ENCODE results near the gene ID1.
A peak's percentile ranks its signal among the peaks of the same experiment; 100 is the strongest.
"Not testable (repeated sequence)": the region's sequence is repeated elsewhere in the genome, so short reads cannot be mapped to it uniquely, and the experiment has no call there.

The ID1 gene

GRCh38 chr20:31572701-31573554 is 32.2 kb upstream of the ID1 start:
- Histone ChIP-seq H3K4me3 (peak overlapping the region; percentile 71), H3K4me2 (peak overlapping the region; percentile 84), H3K9ac (peak overlapping the region; percentile 82), H3K36me3 (peaks cover 31% of the 10 kb centered on the region), H3K9me3 (no peaks in the 10 kb centered on the region), H3K27ac (peak overlapping the region; percentile 83), H4K20me1 (peaks cover 22% of the 10 kb centered on the region), H3K27me3 (no peaks in the 10 kb centered on the region), H3K4me1 (peaks cover 21% of the 10 kb centered on the region)
- no peak for TF ChIP-seq Cebpa-rat (IDR thresholded peaks at IDR 0.05)

DNA sequence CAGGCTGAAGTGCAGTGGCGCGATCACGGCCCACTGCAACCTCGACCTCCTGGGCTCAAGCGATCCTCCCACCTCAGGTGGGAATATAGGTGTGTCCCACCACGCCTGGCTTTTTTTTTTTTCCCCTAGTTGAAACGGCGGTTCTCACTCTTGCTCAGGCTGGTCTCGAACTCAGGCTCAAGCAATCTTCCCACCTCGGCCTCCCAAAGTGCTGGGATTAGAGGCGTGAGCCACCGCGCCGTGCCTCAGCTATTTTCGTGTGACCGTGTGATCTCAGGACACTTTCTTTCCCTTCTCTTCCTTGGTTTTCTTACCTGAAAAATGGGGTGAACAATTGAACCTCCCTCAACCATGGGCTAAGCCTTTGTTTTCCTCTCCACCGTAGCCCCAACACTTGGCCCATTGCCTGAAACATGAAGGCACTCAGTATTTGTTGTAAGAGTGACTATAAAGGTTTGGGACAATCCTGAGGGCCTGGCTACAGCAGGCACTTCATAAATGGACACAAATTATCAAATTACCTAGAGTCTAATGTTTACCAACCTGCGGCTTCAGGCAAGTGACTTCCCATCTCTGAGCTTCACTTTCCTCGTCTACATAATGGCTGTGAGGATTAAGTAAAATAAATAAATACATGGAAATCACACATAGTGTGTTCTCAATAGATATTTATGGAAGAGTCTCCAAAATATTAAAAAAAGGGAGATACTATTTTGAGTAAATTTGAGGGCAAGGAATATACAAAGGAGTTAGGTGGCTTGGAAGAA is 31.4 kb upstream of the ID1 start:
- Histone ChIP-seq H3K4me1 (peaks cover 15% of the 10 kb centered on the region), H3K27me3 (no peaks in the 10 kb centered on the region)

GRCh38 chr20:31574986-31575385 is 30.1 kb upstream of the ID1 start:
- H3K27me3 ChIP-seq, H3K27ac ChIP-seq, H3K9ac ChIP-seq, H3K4me2 ChIP-seq, H3K9me3 ChIP-seq, H3K4me3 ChIP-seq, H4K20me1 ChIP-seq: not testable (repeated sequence)
- Histone ChIP-seq H3K4me1 (peaks cover 15% of the 10 kb centered on the region), H3K36me3 (peaks cover 10% of the 10 kb centered on the region)

More for the DNA sequence above, 31.4 kb upstream of the ID1 start:
- H3K9ac ChIP-seq, result peak overlapping the region; percentile 82
- peaks cover 6% of the 10 kb centered on the region; the same call in 1 of the 2 replicates for H3K9me3 ChIP-seq
- peak overlapping the region; percentile 84 for H3K4me2 ChIP-seq
- peaks cover 23% of the 10 kb centered on the region for H3K36me3 ChIP-seq
- H4K20me1 ChIP-seq, result peaks cover 14% of the 10 kb centered on the region
- H3K27ac ChIP-seq, result peak overlapping the region; percentile 28; the same call in 1 of the 2 replicates
- no peak for TF ChIP-seq Cebpa-rat (IDR thresholded peaks at IDR 0.05)
- H3K4me3 ChIP-seq, result peak overlapping the region; percentile 71

DNA sequence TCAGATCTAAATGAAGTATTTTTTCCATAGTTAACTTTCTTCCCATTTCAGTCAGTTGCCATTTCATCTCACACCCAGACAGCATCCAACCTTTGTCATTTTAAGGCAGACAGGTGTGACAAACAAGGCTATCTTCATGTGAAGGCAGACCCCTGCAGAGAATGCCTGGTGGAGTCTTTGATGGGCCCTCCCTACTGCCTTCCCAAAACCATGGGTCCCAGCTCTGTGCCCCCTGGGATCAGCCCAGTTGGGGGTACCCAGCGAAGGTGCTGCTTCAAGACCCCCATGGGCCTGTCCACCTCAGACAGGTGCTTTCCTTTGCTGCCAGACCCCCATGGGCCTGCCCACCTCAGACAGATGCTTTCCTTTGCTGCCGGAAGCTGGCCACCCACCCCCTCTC is 28.3 kb upstream of the ID1 start:
- H4K20me1 ChIP-seq, result no peaks in the 10 kb centered on the region
- no peak for TF ChIP-seq Cebpa-rat (IDR thresholded peaks at IDR 0.05)
- H3K4me1 ChIP-seq, result peaks cover 15% of the 10 kb centered on the region
- no peaks in the 10 kb centered on the region for H3K27me3 ChIP-seq
- no peak overlapping the region for H3K4me3 ChIP-seq
- H3K4me2 ChIP-seq, result no peak overlapping the region
- no peak overlapping the region for H3K9ac ChIP-seq
- H3K9me3 ChIP-seq, result peaks cover 6% of the 10 kb centered on the region; the same call in 1 of the 2 replicates
- H3K36me3 ChIP-seq, result no peaks in the 10 kb centered on the region
- no peak overlapping the region for H3K27ac ChIP-seq

GRCh38 chr20:31577194-31577593 is 27.9 kb upstream of the ID1 start:
- Histone ChIP-seq H3K27ac (no peak overlapping the region), H3K4me2 (no peak overlapping the region), H3K9ac (no peak overlapping the region), H3K4me3 (no peak overlapping the region), H3K36me3 (no peaks in the 10 kb centered on the region), H4K20me1 (no peaks in the 10 kb centered on the region), H3K9me3 (peaks cover 6% of the 10 kb centered on the region; the same call in 1 of the 2 replicates), H3K4me1 (peaks cover 13% of the 10 kb centered on the region), H3K27me3 (no peaks in the 10 kb centered on the region)
- TF ChIP-seq Cebpa-rat (IDR thresholded peaks at IDR 0.05), result no peak

- no peak for TF ChIP-seq Cebpa-rat (IDR thresholded peaks at IDR 0.05)
- Histone ChIP-seq H3K4me2 (no peak overlapping the region), H3K9ac (no peak overlapping the region)
Measured at GRCh38 chr20:31578448-31579138, 26.5 kb upstream of the ID1 start.

DNA sequence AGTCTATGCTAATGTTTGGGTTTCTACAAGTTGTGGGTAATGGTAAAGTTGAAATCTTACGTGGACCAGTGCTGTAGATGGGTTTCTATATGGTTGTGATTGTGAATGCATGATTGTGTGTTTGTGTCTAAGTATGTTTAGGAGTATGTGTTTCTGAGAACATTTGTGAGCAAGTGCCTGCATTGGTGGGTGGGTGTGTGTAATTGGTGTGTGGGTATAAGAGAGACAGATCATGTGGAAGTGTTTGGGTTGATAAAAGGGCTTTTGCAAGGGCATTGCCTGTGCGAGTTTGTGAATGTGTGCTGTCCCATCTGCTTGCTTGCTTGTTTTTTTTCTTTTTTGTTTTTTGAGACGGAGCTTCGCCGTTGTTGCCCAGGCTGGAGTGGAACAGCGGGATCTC is 25.8 kb upstream of the ID1 start:
- no peak overlapping the region for H3K4me3 ChIP-seq
- no peak overlapping the region for H3K9ac ChIP-seq
- H3K27ac ChIP-seq, result no peak overlapping the region
- H3K27me3 ChIP-seq, result no peaks in the 10 kb centered on the region
- H3K4me1 ChIP-seq, result no peaks in the 10 kb centered on the region
- H3K4me2 ChIP-seq, result no peak overlapping the region
- no peaks in the 10 kb centered on the region for H3K36me3 ChIP-seq
- peaks cover 6% of the 10 kb centered on the region; the same call in 1 of the 2 replicates for H3K9me3 ChIP-seq
- no peaks in the 10 kb centered on the region for H4K20me1 ChIP-seq
- TF ChIP-seq Cebpa-rat (IDR thresholded peaks at IDR 0.05), result no peak

More at GRCh38 chr20:31578448-31579138, 26.5 kb upstream of the ID1 start:
- peaks cover 4% of the 10 kb centered on the region for H3K4me1 ChIP-seq
- no peak overlapping the region for H3K4me3 ChIP-seq
- H3K9me3 ChIP-seq, result peaks cover 6% of the 10 kb centered on the region; the same call in 1 of the 2 replicates
- no peaks in the 10 kb centered on the region for H4K20me1 ChIP-seq
- H3K27me3 ChIP-seq, result no peaks in the 10 kb centered on the region
- no peak overlapping the region for H3K27ac ChIP-seq
- H3K36me3 ChIP-seq, result no peaks in the 10 kb centered on the region

DNA sequence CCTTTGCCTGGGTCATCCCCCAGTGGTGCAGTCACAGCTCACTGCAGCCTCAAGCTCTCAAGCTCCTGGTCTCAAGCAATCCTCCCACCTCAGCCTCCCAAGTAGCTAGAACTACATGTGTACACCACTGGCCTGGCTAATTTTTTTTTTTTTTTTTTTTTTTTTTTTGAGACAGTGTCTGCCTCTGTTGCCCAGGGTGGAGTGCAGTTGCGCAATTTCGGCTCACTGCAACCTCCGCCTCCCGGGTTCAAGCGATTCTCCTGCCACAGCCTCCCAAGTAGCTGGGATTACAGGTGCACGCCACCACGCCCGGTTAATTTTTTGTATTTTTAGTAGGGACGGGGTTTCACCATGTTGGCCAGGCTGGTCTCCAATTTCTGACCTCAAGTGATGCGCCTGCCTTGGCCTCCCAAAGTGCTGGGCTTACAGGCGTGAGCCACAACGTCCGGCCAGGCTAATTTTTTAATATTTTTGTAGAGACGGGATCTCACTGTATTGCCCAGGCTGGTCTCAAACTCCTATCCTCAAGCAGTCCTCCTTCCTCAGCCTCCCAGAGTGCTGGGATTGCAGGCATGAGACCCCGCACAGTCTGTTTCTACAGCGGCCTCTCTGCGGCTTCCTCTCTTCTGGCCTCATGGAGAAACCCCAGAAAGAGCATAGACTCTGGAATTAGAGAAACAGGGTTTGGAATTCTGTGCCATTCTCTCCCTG is 25.0 kb upstream of the ID1 start:
- H3K4me3 ChIP-seq, H3K9me3 ChIP-seq, H3K27me3 ChIP-seq, H3K4me1 ChIP-seq, H3K36me3 ChIP-seq, H4K20me1 ChIP-seq, H3K27ac ChIP-seq, H3K9ac ChIP-seq, H3K4me2 ChIP-seq: not testable (repeated sequence)
- TF ChIP-seq Cebpa-rat (IDR thresholded peaks at IDR 0.05), result peak; percentile 75

GRCh38 chr20:31580706-31581105 is 24.4 kb upstream of the ID1 start:
- Histone ChIP-seq H3K9me3 (peaks cover 6% of the 10 kb centered on the region; the same call in 1 of the 2 replicates), H3K36me3 (no peaks in the 10 kb centered on the region), H3K4me1 (no peaks in the 10 kb centered on the region), H3K4me3 (no peak overlapping the region), H3K9ac (no peak overlapping the region), H3K27ac (no peak overlapping the region), H3K27me3 (no peaks in the 10 kb centered on the region), H3K4me2 (no peak overlapping the region), H4K20me1 (no peaks in the 10 kb centered on the region)
- TF ChIP-seq Cebpa-rat (IDR thresholded peaks at IDR 0.05), result no peak

Measured in BLaER1 (cell line).